BE2C (cell line): Measurements from ENCODE around the gene AKAP3.
A peak's percentile ranks its signal among the peaks of the same experiment; 100 is the strongest.

Experiments
- DNase-seq: peaks from one replicate; pipeline ENCODE4 v3.0.0-alpha.2; 2020
- H3K27me3 ChIP-seq: fragments of 250-450 bp; sonication (Bioruptor Pico); 2 replicates; pipeline ENCODE4 v1.5.1; 2020; ENCODE audit warnings: mild to moderate bottlenecking
- H3K36me3 ChIP-seq: fragments of 250-450 bp; sonication (Bioruptor Pico); 2 replicates; pipeline ENCODE4 v1.5.1; 2020; ENCODE audit warnings: mild to moderate bottlenecking
- H3K4me1 ChIP-seq: fragments of 250-450 bp; sonication (Bioruptor Pico); 2 replicates; pipeline ENCODE4 v1.5.1; 2020
- H3K4me3 ChIP-seq: 2 replicates; pipeline ENCODE4 v1.5.1; 2011; ENCODE audit warnings: low read depth, low read length
- H3K9me3 ChIP-seq: fragments of 250-450 bp; sonication (Bioruptor Pico); 2 replicates; pipeline ENCODE4 v1.5.1; 2020
- CTCF ChIP-seq: IDR thresholded peaks from 2 replicates; pipeline ENCODE4 v1.5.1; 2012; ENCODE audit warnings: mild to moderate bottlenecking, low read depth, low read length

Gene AKAP3

GRCh38 chr12:4586500-4586899, 62.4 kb downstream of the AKAP3 start:
- Histone ChIP-seq H3K9me3 (no peaks in the 10 kb centered on the region; the same call in 1 of the 2 replicates), H3K36me3 (no peaks in the 10 kb centered on the region), H3K27me3 (peaks cover 32% of the 10 kb centered on the region), H3K4me1 (no peaks in the 10 kb centered on the region), H3K4me3 (no peak overlapping the region)
- no peak for TF ChIP-seq CTCF
- DNase-seq = no peak

GRCh38 chr12:4584896-4585295, 64.0 kb downstream of the AKAP3 start:
- Histone ChIP-seq H3K27me3 (peaks cover 36% of the 10 kb centered on the region), H3K36me3 (no peaks in the 10 kb centered on the region), H3K4me3 (no peak overlapping the region), H3K9me3 (no peaks in the 10 kb centered on the region; the same call in 1 of the 2 replicates), H3K4me1 (no peaks in the 10 kb centered on the region)
- DNase-seq = no peak
- no peak for TF ChIP-seq CTCF

GRCh38 chr12:4584281-4584680, 64.6 kb downstream of the AKAP3 start:
- Histone ChIP-seq H3K4me3 (no peak overlapping the region), H3K9me3 (no peaks in the 10 kb centered on the region), H3K36me3 (no peaks in the 10 kb centered on the region), H3K27me3 (peaks cover 36% of the 10 kb centered on the region), H3K4me1 (no peaks in the 10 kb centered on the region)
- no peak for DNase-seq
- no peak for TF ChIP-seq CTCF

- Histone ChIP-seq H3K27me3 (peaks cover 60% of the 10 kb centered on the region), H3K9me3 (no peaks in the 10 kb centered on the region; the same call in 1 of the 2 replicates)
Observed at GRCh38 chr12:4580281-4580688, 68.6 kb downstream of the AKAP3 start.

GRCh38 chr12:4579305-4580102, 69.3 kb downstream of the AKAP3 start:
- Histone ChIP-seq H3K36me3 (no peaks in the 10 kb centered on the region), H3K9me3 (no peaks in the 10 kb centered on the region; the same call in 1 of the 2 replicates), H3K4me1 (no peaks in the 10 kb centered on the region; the same call in 1 of the 2 replicates), H3K27me3 (peaks cover 65% of the 10 kb centered on the region), H3K4me3 (peak overlapping the region; percentile 7; the same call in 1 of the 2 replicates)
- peak; percentile 29 for DNase-seq
- TF ChIP-seq CTCF = peak; percentile 58

More at GRCh38 chr12:4580281-4580688, 68.6 kb downstream of the AKAP3 start:
- Histone ChIP-seq H3K4me1 (no peaks in the 10 kb centered on the region; the same call in 1 of the 2 replicates), H3K4me3 (no peak overlapping the region), H3K36me3 (no peaks in the 10 kb centered on the region)
- no peak for DNase-seq
- no peak for TF ChIP-seq CTCF

- Histone ChIP-seq H3K36me3 (no peaks in the 10 kb centered on the region), H3K4me1 (no peaks in the 10 kb centered on the region), H3K4me3 (no peak overlapping the region), H3K27me3 (peaks cover 24% of the 10 kb centered on the region), H3K9me3 (no peaks in the 10 kb centered on the region)
- no peak for TF ChIP-seq CTCF
- no peak for DNase-seq
Observed at GRCh38 chr12:4572680-4573079, 76.2 kb downstream of the AKAP3 start.
